ENCODE data around the gene ATOH7. TPM values are rescaled to one million over a fixed set of nuclear protein-coding genes. Genes with fewer than 3 reads are reported as not detected.
A peak's percentile ranks its signal among the peaks of the same experiment; 100 is the strongest.

Gene ATOH7
- total RNA-seq, 1 donor: not detected

GRCh38 chr10:68239596-68240150 lies 7.8 kb upstream of the ATOH7 start:
- H3K4me1 ChIP-seq (ENCODE audit: insufficient read depth, low read length): no peaks in the 10 kb centered on the region
- H4K20me1 ChIP-seq (ENCODE audit: insufficient read depth, low read length): no peaks in the 10 kb centered on the region
- peak overlapping the region; percentile 47 for H2AFZ ChIP-seq (ENCODE audit: low read length)
- H3K27me3 ChIP-seq (ENCODE audit: insufficient read depth, low read length): no peaks in the 10 kb centered on the region
- H3K4me3 ChIP-seq (ENCODE audit: insufficient read depth, low read length): no peak overlapping the region
- H3K9me3 ChIP-seq (ENCODE audit: low read depth, low read length): no peaks in the 10 kb centered on the region
- no peaks in the 10 kb centered on the region for H3K36me3 ChIP-seq (ENCODE audit: insufficient read depth, low read length)
- no peak overlapping the region for H3K4me2 ChIP-seq (ENCODE audit: insufficient read depth, low read length)
- no peak overlapping the region for H3K27ac ChIP-seq (ENCODE audit: low read depth, low read length)
- no peak for TF ChIP-seq CTCF (IDR thresholded peaks at IDR 0.05; ENCODE audit: extremely low read depth, low read depth, low read length)
- H3K79me2 ChIP-seq (ENCODE audit: insufficient read depth, low read length): no peaks in the 10 kb centered on the region
- DNase-seq (ENCODE audit: insufficient read length, low spot score, missing footprints): no peak

GRCh38 chr10:68239069-68239468 lies 7.2 kb upstream of the ATOH7 start:
- H3K4me3 ChIP-seq (ENCODE audit: insufficient read depth, low read length): no peak overlapping the region
- no peak overlapping the region for H3K27ac ChIP-seq (ENCODE audit: low read depth, low read length)
- H4K20me1 ChIP-seq (ENCODE audit: insufficient read depth, low read length): no peaks in the 10 kb centered on the region
- no peaks in the 10 kb centered on the region for H3K4me1 ChIP-seq (ENCODE audit: insufficient read depth, low read length)
- TF ChIP-seq CTCF (IDR thresholded peaks at IDR 0.05; ENCODE audit: extremely low read depth, low read depth, low read length): no peak
- H3K79me2 ChIP-seq (ENCODE audit: insufficient read depth, low read length): no peaks in the 10 kb centered on the region
- H2AFZ ChIP-seq (ENCODE audit: low read length): no peak overlapping the region
- H3K27me3 ChIP-seq (ENCODE audit: insufficient read depth, low read length): no peaks in the 10 kb centered on the region
- H3K36me3 ChIP-seq (ENCODE audit: insufficient read depth, low read length): no peaks in the 10 kb centered on the region
- no peak overlapping the region for H3K4me2 ChIP-seq (ENCODE audit: insufficient read depth, low read length)
- H3K9me3 ChIP-seq (ENCODE audit: low read depth, low read length): no peaks in the 10 kb centered on the region
- DNase-seq (ENCODE audit: insufficient read length, low spot score, missing footprints): no peak

GRCh38 chr10:68238371-68238770 lies 6.5 kb upstream of the ATOH7 start:
- Histone ChIP-seq H2AFZ (ENCODE audit: low read length) (no peak overlapping the region), H4K20me1 (ENCODE audit: insufficient read depth, low read length) (no peaks in the 10 kb centered on the region), H3K36me3 (ENCODE audit: insufficient read depth, low read length) (no peaks in the 10 kb centered on the region), H3K4me2 (ENCODE audit: insufficient read depth, low read length) (no peak overlapping the region), H3K4me3 (ENCODE audit: insufficient read depth, low read length) (no peak overlapping the region), H3K27me3 (ENCODE audit: insufficient read depth, low read length) (peaks cover 5% of the 10 kb centered on the region), H3K79me2 (ENCODE audit: insufficient read depth, low read length) (no peaks in the 10 kb centered on the region), H3K4me1 (ENCODE audit: insufficient read depth, low read length) (no peaks in the 10 kb centered on the region), H3K27ac (ENCODE audit: low read depth, low read length) (no peak overlapping the region), H3K9me3 (ENCODE audit: low read depth, low read length) (no peaks in the 10 kb centered on the region)
- TF ChIP-seq CTCF (IDR thresholded peaks at IDR 0.05; ENCODE audit: extremely low read depth, low read depth, low read length): no peak
- DNase-seq (ENCODE audit: insufficient read length, low spot score, missing footprints): no peak

GRCh38 chr10:68237173-68237572 lies 5.3 kb upstream of the ATOH7 start:
- no peak overlapping the region for H3K4me3 ChIP-seq (ENCODE audit: insufficient read depth, low read length)
- no peaks in the 10 kb centered on the region for H3K9me3 ChIP-seq (ENCODE audit: low read depth, low read length)
- peaks cover under 1% of the 10 kb centered on the region for H3K4me1 ChIP-seq (ENCODE audit: insufficient read depth, low read length)
- no peaks in the 10 kb centered on the region for H3K36me3 ChIP-seq (ENCODE audit: insufficient read depth, low read length)
- H3K79me2 ChIP-seq (ENCODE audit: insufficient read depth, low read length): no peaks in the 10 kb centered on the region
- TF ChIP-seq CTCF (IDR thresholded peaks at IDR 0.05; ENCODE audit: extremely low read depth, low read depth, low read length): no peak
- peaks cover 16% of the 10 kb centered on the region for H3K27me3 ChIP-seq (ENCODE audit: insufficient read depth, low read length)
- no peak overlapping the region for H2AFZ ChIP-seq (ENCODE audit: low read length)
- no peaks in the 10 kb centered on the region for H4K20me1 ChIP-seq (ENCODE audit: insufficient read depth, low read length)
- DNase-seq (ENCODE audit: insufficient read length, low spot score, missing footprints): no peak
- no peak overlapping the region for H3K27ac ChIP-seq (ENCODE audit: low read depth, low read length)
- H3K4me2 ChIP-seq (ENCODE audit: insufficient read depth, low read length): no peak overlapping the region

All from osteoblast (primary cell).